ENCODE data around the gene PIK3C3.

DNA sequence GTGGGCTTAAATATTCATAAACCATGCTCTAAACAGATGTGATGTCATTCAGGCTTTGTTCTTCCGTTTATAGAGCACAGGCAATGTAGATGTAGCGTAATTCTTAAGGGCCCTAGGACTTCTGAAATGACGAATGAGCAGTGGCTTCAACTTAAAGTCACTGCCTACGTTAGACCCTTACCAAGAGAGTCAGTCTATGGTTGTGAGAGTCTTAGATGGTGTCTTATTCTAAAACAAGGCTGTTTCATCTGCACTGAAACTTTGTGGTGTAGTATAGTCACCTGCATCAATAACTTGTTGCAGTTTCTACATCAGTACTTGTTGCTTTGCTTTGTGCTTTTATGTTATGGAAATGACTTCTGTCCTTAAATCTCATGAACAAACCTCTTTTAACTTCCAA, 56.0 kb downstream of the PIK3C3 start:
- TF ChIP-seq CTCF (conservative IDR thresholded peaks at IDR 0.05; ENCODE audit: low read length) (no peak), EZH2phosphoT487 (IDR thresholded peaks at IDR 0.05; ENCODE audit: borderline replicate concordance, low read depth, low read length) (no peak)

All from OCI-LY7 (cell line).